ENCODE data around the gene BNC2. TPM values are rescaled to one million over a fixed set of nuclear protein-coding genes. Genes with fewer than 3 reads are reported as not detected.
"Not testable (repeated sequence)": the region's sequence is repeated elsewhere in the genome, so short reads cannot be mapped to it uniquely, and the experiment has no call there.

The BNC2 gene
- total RNA-seq, 2 experiments from 2014 or later: not detected

- H3K27ac Mint-ChIP-seq: no peak overlapping the region
- H3K36me3 Mint-ChIP-seq (ENCODE audit: low read depth): no peaks in the 10 kb centered on the region
- no peak for DNase-seq
- no peak overlapping the region for H3K4me3 Mint-ChIP-seq
- intact Hi-C loops (cut with micrococcal nuclease): no loop called here
- no peaks in the 10 kb centered on the region for H3K4me1 Mint-ChIP-seq (ENCODE audit: low read depth)
- CTCF ChIA-PET: no interaction called here
- no peaks in the 10 kb centered on the region for H3K27me3 Mint-ChIP-seq (ENCODE audit: low read depth)
- peaks cover 4% of the 10 kb centered on the region for H3K9me3 Mint-ChIP-seq
Observed at GRCh38 chr9:16485575-16486321, 384.7 kb downstream of the BNC2 start.

GRCh38 chr9:16485160-16485559 is 385.3 kb downstream of the BNC2 start:
- intact Hi-C loops (cut with micrococcal nuclease): no loop called here
- CTCF ChIA-PET: no interaction called here
- no peaks in the 10 kb centered on the region for H3K36me3 Mint-ChIP-seq (ENCODE audit: low read depth)
- H3K9me3 Mint-ChIP-seq: peaks cover 3% of the 10 kb centered on the region
- H3K27me3 Mint-ChIP-seq (ENCODE audit: low read depth): no peaks in the 10 kb centered on the region
- no peak overlapping the region for H3K4me3 Mint-ChIP-seq
- DNase-seq: no peak
- H3K27ac Mint-ChIP-seq: no peak overlapping the region
- no peaks in the 10 kb centered on the region for H3K4me1 Mint-ChIP-seq (ENCODE audit: low read depth)

- no peaks in the 10 kb centered on the region for H3K27me3 Mint-ChIP-seq (ENCODE audit: low read depth)
- no peak overlapping the region for H3K4me3 Mint-ChIP-seq
- CTCF ChIA-PET: no interaction called here
Observed at GRCh38 chr9:16484744-16485143, 385.7 kb downstream of the BNC2 start.

DNA sequence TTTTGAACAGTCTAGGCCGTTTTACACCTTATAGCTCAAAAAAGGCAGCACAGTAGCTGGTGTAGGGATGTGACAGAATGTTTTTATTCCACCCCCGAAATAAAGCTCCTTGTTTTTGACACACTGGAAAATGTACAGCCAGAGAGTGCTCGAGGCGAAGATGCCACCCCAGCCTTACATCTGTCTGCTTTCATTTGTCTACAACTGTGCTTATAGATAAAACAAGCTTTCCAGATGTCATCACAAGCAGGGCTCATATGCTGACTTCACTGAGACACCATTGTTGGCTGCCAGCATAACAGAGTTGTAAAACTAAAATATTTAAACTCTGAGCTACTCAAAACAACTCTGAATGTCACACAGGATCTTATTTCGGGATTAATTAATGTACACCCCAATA is 386.3 kb downstream of the BNC2 start:
- no peaks in the 10 kb centered on the region for H3K4me1 Mint-ChIP-seq (ENCODE audit: low read depth)
- no peaks in the 10 kb centered on the region for H3K27me3 Mint-ChIP-seq (ENCODE audit: low read depth)
- intact Hi-C loops (cut with micrococcal nuclease): no loop called here
- H3K4me3 Mint-ChIP-seq: no peak overlapping the region
- no peak overlapping the region for H3K27ac Mint-ChIP-seq
- no peaks in the 10 kb centered on the region for H3K36me3 Mint-ChIP-seq (ENCODE audit: low read depth)
- no peak for DNase-seq
- CTCF ChIA-PET: no interaction called here
- peaks cover 3% of the 10 kb centered on the region for H3K9me3 Mint-ChIP-seq

More at GRCh38 chr9:16484744-16485143, 385.7 kb downstream of the BNC2 start:
- H3K36me3 Mint-ChIP-seq (ENCODE audit: low read depth): no peaks in the 10 kb centered on the region
- no peak overlapping the region for H3K27ac Mint-ChIP-seq
- no peak for DNase-seq
- peaks cover 3% of the 10 kb centered on the region for H3K9me3 Mint-ChIP-seq
- H3K4me1 Mint-ChIP-seq (ENCODE audit: low read depth): no peaks in the 10 kb centered on the region
- intact Hi-C loops (cut with micrococcal nuclease): no loop called here

DNA sequence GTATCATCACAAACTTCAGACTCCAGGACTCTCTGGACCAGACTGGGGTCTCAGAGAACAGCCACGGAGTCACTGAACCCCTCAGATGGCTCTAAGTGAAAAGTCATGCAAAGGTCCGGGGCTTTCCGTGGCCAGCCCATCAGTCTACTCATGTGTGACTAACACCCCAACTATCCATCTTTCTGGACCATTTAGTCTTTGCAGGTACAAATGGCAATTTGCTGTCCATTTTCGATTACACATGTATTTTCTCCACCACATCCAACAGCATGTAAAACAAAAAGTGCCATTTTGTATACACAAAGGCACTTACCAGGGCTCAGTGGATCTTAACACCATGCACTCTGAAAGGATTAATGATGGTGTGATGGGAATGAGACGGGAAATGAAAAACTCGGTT is 387.7 kb downstream of the BNC2 start:
- Mint-ChIP-seq H3K27ac (no peak overlapping the region), H3K36me3 (ENCODE audit: low read depth) (no peaks in the 10 kb centered on the region), H3K9me3 (peaks cover 3% of the 10 kb centered on the region), H3K4me1 (ENCODE audit: low read depth) (no peaks in the 10 kb centered on the region), H3K27me3 (ENCODE audit: low read depth) (no peaks in the 10 kb centered on the region), H3K4me3 (no peak overlapping the region)
- DNase-seq: no peak
- CTCF ChIA-PET: no interaction called here
- intact Hi-C loops (cut with micrococcal nuclease): no loop called here

GRCh38 chr9:16480584-16480983 is 389.9 kb downstream of the BNC2 start:
- H3K27me3 Mint-ChIP-seq (ENCODE audit: low read depth); H3K4me3 Mint-ChIP-seq; intact Hi-C loops (cut with micrococcal nuclease); H3K9me3 Mint-ChIP-seq; CTCF ChIA-PET; DNase-seq; H3K36me3 Mint-ChIP-seq (ENCODE audit: low read depth); H3K4me1 Mint-ChIP-seq (ENCODE audit: low read depth); H3K27ac Mint-ChIP-seq: not testable (repeated sequence)

DNA sequence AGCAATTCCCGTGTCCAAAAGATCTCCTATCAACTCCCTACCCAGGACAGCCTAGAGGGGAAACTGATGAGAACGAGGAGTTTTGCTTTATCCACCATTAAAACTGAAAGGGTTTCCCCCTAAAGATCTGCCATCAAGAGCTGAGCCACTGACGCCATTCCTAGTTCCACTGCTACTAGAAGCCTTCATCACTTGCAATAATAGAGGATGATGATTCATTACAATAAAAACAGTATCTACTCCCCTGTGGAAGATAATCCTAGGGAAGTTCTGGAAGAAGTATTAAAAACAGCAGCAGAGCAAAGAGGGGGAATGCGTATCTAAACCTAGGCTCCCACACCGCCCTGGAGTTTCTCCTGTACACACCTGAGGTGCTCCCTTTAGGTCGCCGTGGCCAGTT is 394.5 kb downstream of the BNC2 start:
- Mint-ChIP-seq H3K4me3 (no peak overlapping the region), H3K27ac (no peak overlapping the region), H3K27me3 (ENCODE audit: low read depth) (no peaks in the 10 kb centered on the region), H3K36me3 (ENCODE audit: low read depth) (no peaks in the 10 kb centered on the region), H3K4me1 (ENCODE audit: low read depth) (no peaks in the 10 kb centered on the region), H3K9me3 (no peaks in the 10 kb centered on the region)
- CTCF ChIA-PET: no interaction called here
- no peak for DNase-seq
- intact Hi-C loops (cut with micrococcal nuclease): no loop called here

GRCh38 chr9:16475257-16475656 is 395.2 kb downstream of the BNC2 start:
- Mint-ChIP-seq H3K9me3 (no peaks in the 10 kb centered on the region), H3K4me3 (no peak overlapping the region), H3K27ac (no peak overlapping the region), H3K4me1 (ENCODE audit: low read depth) (no peaks in the 10 kb centered on the region), H3K36me3 (ENCODE audit: low read depth) (no peaks in the 10 kb centered on the region), H3K27me3 (ENCODE audit: low read depth) (no peaks in the 10 kb centered on the region)
- DNase-seq: no peak
- intact Hi-C loops (cut with micrococcal nuclease): no loop called here
- CTCF ChIA-PET: no interaction called here

- Mint-ChIP-seq H3K27ac (no peak overlapping the region), H3K36me3 (ENCODE audit: low read depth) (no peaks in the 10 kb centered on the region), H3K9me3 (peaks cover 4% of the 10 kb centered on the region), H3K27me3 (ENCODE audit: low read depth) (no peaks in the 10 kb centered on the region), H3K4me3 (no peak overlapping the region), H3K4me1 (ENCODE audit: low read depth) (no peaks in the 10 kb centered on the region)
- CTCF ChIA-PET: no interaction called here
- intact Hi-C loops (cut with micrococcal nuclease): no loop called here
- no peak for DNase-seq
Observed at GRCh38 chr9:16469184-16469583, 401.3 kb downstream of the BNC2 start.

GRCh38 chr9:16461851-16462250 is 408.6 kb downstream of the BNC2 start:
- H3K4me3 Mint-ChIP-seq: no peak overlapping the region
- intact Hi-C loops (cut with micrococcal nuclease): no loop called here
- H3K27ac Mint-ChIP-seq: no peak overlapping the region
- no peaks in the 10 kb centered on the region for H3K36me3 Mint-ChIP-seq (ENCODE audit: low read depth)
- DNase-seq: no peak
- no peaks in the 10 kb centered on the region for H3K27me3 Mint-ChIP-seq (ENCODE audit: low read depth)
- no peaks in the 10 kb centered on the region for H3K4me1 Mint-ChIP-seq (ENCODE audit: low read depth)
- CTCF ChIA-PET: no interaction called here
- H3K9me3 Mint-ChIP-seq: no peaks in the 10 kb centered on the region

DNA sequence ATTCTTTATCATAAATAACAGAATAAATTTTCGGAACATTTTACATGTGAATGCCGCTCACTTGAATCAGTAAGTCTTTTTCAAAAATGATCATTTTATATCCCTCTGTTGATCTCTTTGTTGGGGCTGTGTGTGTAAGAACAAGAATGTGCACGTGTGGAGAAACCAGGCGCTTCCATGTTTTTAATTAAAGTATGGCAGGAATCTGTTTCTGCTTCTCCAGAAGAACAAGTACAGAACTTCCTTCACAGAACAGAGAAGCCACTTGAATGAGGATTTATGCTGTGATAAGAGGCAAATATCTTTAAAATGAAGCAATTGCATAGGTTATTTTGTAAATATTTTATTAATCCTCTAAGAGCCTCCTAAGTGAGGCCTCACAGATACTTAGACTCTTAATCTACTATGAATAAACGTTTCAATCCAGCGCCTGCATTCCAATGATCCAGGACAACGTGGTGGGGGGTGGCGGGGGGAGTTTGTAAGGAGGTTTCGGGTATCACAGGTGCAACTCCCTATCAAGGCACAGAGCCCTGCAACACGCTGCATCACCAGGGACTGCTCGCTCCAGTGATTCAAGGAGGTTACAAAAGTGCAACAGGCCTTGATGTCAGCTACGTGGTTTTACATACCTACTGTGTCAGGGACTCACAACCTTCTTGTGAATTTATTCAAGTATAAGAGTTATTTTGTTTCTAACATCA is 409.2 kb downstream of the BNC2 start:
- no peak for DNase-seq
- Mint-ChIP-seq H3K4me3 (no peak overlapping the region), H3K4me1 (ENCODE audit: low read depth) (no peaks in the 10 kb centered on the region), H3K27ac (no peak overlapping the region), H3K9me3 (no peaks in the 10 kb centered on the region), H3K36me3 (ENCODE audit: low read depth) (no peaks in the 10 kb centered on the region), H3K27me3 (ENCODE audit: low read depth) (no peaks in the 10 kb centered on the region)
- CTCF ChIA-PET: no interaction called here
- intact Hi-C loops (cut with micrococcal nuclease): no loop called here

- Mint-ChIP-seq H3K27me3 (ENCODE audit: low read depth) (no peaks in the 10 kb centered on the region), H3K4me1 (ENCODE audit: low read depth) (no peaks in the 10 kb centered on the region), H3K4me3 (no peak overlapping the region), H3K9me3 (no peaks in the 10 kb centered on the region), H3K27ac (no peak overlapping the region), H3K36me3 (ENCODE audit: low read depth) (no peaks in the 10 kb centered on the region)
- DNase-seq: no peak
- intact Hi-C loops (cut with micrococcal nuclease): no loop called here
- CTCF ChIA-PET: no interaction called here
Observed at GRCh38 chr9:16460696-16461095, 409.8 kb downstream of the BNC2 start.

DNA sequence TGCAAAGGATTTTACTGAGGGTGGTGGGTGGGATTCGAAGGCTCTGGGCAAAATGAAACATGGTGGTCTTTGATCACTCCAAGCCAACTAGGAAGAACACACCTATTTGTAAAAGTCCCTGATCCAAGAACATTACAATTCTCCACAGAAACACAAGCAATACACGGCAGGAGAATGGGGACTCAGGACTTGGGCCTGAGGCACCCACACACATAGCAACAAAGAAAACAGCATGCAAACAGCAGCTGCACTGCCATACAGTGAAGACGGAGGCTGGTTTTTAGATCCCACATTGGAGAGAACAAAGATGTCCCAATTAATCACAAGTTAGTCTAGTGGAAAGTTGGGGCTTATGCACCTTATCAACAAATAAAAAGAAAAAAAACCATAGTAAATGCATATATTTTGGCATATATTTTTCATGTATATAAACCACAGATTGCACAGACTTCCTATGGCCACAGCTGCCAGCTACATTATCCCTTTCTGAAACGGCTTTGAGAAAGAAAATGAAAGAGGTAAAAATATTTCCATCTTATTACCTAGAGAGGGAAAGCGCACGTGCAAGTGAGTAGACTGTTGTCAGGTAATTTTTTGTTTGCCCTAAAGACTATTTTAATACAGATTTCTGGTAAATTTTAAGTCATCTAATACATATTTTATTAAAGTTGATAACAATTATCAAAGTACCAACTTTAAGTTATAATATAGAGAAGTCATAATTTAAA is 410.9 kb downstream of the BNC2 start:
- Mint-ChIP-seq H3K4me3 (no peak overlapping the region), H3K9me3 (peaks cover 1% of the 10 kb centered on the region), H3K27me3 (ENCODE audit: low read depth) (no peaks in the 10 kb centered on the region), H3K36me3 (ENCODE audit: low read depth) (no peaks in the 10 kb centered on the region), H3K4me1 (ENCODE audit: low read depth) (no peaks in the 10 kb centered on the region), H3K27ac (no peak overlapping the region)
- no peak for DNase-seq
- CTCF ChIA-PET: interaction anchor here (0.6 kb wide), 1 partner anchor 120 kb away, joined by 3 read pairs; no protein-coding TSS in a partner anchor
- intact Hi-C loops (cut with micrococcal nuclease): no loop called here
